HG03060 (cell line): ENCODE data around the gene HIRIP3.
"Not testable (repeated sequence)": the region's sequence is repeated elsewhere in the genome, so short reads cannot be mapped to it uniquely, and the experiment has no call there.

Experiments used
- ATAC-seq: cut with Tn5 transposase; IDR thresholded peaks from one replicate; pipeline ENCODE4 v1.9.1; 2021; ENCODE audit warnings: low read depth, moderate number of reproducible peaks; ENCODE audit not compliant: unreplicated experiment

The HIRIP3 gene

DNA sequence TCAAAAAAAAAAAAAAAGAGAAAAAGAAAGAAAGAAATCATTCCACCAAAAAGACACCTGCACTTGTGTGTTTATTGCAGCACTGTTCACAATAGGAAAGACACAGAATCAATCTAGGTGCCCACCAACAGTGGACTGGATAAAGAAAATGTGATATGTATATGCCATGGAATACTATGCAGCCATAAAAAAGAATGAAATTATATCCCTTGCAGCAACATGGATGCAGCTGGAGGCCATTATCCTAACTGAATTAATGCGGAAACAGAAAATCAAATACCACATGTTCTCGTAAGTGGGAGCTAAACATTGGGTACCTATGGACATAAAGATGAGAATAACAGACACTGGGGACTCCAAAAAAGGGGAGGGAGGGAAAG, 21.9 kb upstream of the HIRIP3 start:
- ATAC-seq, result no peak

DNA sequence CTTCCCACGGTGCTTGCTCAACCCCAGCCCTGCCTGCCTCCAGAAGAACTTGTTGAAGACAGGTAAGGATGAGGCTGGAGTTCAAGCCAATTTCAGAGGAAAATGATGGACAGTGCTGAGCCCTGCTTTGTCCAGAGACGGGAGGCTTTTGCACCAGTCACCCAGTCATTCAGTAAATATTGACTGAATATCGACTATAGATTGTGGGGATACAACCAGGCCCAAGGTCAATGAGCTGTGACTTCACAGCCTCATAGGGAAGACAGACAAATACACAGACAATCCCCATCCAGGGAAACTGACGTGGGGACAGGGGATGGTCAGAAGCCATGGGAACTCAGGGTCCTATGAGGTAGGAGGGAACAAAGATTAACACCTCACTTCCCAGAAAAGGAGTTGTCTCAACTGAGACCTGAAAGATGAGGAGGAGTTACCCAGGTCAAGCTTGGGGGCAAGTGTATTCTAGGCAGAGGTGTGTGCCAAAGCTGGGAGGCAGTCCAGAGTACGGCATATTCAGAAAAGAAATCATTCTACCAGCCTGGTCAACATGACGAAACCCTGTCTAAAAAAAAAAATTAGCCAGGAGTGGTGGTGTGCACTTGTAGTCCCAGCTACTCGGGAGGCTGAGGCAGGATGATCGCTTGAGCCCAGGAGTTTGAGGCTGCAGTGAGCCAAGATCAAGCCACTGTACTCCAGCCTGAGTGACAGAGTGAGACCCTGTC, 21.3 kb upstream of the HIRIP3 start:
- no peak for ATAC-seq

DNA sequence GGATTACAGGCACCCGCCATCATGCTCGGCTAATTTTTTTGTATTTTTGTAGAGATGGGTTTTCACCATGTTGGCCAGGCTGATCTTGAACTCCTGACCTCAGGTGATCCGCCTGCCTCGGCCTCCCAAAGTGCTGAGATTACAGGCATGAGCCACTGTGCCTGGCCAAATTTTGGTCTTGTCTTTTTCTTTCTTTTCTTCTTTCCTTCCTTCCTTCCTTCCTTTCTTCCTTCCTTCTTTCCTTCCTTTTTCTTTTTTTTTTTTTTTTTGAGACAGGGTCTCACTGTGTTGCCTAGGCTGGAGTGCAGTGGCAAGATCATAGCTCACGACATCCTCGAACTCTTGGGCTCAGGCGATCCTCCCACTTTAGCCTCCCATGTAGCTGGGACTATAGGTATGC, 20.0 kb upstream of the HIRIP3 start:
- not testable (repeated sequence) for ATAC-seq

DNA sequence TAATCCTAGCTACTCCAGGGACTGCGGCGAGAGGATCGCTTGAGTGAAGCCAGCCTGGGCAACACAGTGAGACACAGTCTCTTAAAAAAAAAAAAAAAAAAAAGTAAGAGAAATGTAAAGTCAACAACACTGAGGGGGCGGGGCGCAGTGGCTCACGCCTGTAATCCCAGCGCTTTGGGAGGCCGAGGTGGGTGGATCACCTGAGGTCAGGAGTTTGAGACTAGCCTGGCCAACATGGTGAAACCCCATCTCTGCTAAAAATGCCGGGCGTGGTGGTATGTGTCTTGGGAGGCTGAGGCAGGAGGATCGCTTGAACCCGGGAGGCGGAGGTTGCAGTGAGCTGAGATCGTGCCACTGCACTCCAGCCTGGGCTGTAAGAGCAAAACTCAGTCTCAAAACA, 17.2 kb upstream of the HIRIP3 start:
- ATAC-seq, result not testable (repeated sequence)

DNA sequence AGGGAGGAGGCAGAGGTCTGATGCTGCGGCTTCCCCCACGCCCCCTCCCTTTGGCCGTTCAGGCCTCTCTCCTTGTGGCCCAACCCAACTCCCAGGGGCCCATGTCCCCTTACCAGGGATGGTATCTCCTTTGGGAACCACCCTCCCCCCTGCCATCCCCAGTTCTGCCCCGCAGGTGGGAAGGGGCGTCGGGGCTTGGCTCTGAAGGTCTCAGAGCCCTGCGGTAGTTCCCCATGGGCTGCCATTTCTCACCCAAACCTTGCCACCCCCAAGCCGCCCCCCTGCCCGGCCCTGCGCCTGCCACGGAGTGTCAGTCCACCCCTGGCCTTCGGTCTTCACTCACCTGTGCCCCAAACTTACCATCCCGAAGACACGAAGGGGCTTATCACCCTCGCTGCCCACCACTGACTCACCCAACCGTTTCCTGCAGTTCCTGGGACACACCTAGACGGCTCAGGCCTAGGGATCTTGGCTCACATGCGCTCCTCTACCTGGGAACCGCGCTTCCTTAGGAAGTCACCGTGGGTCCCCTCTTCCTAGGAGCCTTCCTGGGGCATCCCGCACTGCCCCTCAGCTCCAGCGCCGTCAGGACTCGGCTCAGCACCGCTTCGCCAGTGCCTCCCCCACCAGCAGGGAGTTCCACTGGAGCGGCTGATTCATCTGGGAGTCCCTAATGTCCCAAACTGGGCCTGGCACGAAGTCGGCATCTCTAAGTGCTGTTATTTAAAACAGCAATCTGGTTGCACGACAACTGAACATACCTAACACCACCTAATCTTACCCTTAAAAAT, 16.5 kb upstream of the HIRIP3 start:
- no peak for ATAC-seq

DNA sequence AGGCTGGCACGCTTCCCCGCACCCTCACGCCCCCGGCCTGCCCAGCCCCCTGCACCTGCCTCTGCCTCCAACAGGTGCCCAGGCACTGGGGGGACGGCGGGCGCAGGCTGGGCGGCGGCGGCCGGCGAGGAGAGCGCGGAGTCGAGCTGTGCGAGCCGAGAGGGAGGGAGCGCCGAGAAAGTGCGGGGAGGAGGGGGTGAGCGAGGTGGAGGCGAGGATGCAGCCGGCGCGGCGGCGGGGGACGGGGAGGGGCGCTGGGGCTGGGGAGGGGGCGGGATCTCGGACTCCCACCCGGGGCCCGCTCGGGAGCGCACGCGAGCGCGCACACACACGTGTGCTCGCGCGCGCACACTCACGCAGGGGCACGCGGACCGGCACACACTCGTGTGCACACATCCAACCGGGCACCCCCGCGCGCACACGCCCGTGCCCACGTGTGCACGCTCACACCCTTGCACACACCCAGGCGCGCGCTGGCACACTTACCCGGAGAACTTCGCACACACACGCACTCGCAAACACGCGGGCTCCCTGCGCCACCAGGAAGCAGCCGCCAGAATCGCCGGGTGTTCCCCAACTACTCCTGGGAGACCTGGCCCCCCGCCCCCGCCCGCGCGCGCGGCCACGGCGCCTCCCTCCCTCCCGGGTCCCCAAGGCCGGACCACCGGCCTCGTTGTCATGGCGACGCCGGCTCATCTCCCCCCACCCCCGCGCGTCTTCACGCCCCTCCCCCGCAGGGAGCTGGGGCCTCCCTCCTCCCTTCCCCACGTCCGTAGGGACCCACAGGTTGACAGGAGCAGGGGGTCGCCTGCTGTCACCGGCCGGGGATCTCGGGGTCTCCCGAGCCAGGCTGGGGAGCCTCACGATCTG, 15.7 kb upstream of the HIRIP3 start, which contains the start of gene DOC2A:
Gene DOC2A, minus strand, starts transcription at position 184 of the 870 bp plus-strand sequence. CDS start 805 bp downstream, outside the sequence.
- no peak for ATAC-seq

DNA sequence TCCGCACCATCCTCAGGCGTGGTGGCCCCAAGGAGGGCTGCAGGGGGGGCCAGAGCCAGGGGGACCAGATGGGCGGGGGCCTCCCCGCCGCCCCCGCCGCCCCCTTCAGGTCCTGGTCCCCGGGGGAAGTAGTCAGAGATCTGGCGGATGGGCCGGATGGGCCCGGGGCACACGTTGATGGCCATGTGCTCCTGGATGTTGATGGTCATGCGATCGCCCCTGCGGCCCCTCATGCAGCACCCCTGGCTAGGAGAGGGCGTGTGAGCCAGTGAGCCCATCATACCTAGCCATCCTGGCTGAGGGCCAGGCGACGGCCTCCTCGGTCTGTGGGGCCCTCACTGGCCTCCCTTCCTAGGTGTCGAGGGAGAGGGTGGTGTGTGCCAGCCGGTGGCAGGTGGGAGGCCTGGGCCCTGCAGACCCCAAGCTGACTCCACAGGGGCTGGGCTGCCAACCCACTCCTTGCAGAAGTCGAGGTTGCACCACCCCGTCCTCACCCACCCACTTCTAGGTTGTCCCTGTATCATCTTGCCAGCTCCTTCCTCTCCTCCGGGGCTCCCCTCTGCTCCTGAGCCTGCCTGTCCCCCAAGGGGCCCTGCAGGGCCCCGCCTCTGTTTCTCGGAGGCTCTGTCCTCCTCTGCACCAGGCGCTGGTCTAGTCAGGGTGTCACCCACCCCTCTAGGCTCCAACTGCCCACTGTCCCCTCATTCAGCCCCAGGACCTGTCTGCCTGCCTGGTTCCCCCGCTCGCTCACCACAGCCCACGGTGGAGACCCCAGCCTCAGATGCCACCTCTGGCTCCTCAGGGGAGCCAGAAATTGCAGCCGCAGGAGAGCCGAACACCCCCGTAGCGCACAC, 14.8 kb upstream of the HIRIP3 start:
- ATAC-seq, result no peak

DNA sequence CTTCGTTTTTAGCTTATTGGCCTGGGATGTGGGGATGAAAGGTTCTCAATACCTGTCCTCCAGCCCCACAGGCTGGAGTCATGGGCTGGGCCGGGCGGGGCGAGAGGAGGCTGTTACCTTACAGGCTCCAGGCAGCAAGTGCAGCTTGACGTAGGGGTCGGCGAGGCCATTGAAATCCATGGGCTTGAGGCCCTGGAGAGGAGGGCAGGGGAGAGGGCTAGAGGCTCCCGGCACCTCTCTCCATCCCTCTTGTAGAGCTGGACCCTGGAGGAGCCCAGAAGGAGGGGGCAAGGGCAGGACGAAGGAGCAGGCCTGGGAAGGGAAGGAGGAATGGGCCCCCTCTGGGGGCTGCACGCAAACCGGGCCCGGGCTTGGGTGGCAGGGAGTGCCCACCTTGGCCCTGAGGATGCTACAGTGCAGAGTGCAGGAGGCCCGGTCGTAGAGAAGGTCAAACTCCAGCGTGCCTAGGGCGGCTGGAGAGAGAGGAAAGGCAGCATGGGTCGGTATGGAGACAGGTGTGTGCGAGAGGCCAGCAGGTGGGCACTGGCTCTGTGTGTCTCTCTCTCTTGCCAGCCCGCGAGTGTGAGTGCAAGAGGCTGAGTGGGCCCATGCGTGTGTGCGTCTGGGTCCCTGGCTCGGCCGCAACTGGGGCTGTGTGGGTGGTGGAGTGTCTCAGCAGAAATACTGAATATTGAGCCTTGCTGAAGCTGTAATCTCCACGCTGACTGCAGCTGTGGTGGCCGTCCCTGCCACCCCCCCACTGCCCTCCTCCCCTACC, 13.9 kb upstream of the HIRIP3 start:
- ATAC-seq, result no peak

DNA sequence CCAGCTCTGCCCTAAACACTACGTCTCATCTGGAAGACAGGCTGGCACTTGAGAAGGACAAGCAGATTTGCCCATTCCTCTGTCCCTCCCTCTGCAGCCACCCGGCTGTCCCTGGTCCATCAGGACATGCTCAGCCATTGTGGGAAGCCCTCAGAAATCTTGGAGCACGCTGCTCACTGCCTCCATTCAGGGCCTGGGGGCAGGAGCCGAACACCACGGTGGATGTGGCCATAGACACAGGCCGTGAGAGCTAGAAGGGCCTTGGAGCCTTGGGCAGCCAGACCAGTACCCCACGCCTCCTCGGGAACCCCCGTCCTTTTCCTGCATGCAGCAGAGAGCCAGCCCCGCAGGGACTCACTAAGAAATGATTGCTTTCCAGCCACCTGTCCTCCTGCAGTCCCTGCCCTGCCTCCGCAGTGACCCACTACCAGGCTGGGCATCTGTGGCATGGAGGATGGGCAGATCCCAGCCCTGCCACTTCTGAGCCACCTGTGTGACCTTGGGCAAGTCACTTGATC, 12.0 kb upstream of the HIRIP3 start:
- no peak for ATAC-seq

DNA sequence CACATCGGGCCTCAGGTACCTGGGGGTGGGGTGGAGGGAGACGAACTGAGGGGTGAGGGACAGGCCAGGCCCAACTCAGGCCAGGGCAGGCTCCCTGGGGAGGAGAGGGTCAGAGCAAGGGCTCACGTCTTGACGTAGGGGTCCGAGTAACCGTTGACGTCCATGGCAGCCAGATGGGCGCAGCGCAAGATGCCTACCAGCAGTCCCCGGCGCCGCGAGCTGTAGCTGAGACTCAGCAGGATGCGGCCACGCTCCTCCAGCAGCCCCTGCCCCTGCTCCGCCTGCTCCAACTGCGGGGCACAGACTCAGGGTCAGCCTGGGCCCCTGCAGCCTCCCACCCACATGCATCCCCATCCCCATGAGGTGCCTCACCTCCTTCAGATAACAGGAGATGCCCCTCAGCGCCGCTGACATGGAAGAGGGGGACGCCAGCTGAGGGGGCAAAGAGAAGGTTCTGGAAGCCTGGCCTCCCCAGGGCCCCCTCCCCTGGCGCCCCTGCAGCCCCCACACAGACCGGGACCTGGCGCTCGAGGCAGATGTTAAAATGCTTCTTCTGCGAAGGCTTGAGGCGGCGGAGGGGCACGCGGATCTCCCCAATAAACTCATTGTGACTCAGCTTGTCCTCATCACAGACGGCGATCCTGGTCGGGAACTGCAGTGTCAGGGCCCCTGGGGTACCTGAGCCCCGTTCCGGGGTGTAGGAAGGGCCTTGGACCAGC, 11.4 kb upstream of the HIRIP3 start:
- no peak for ATAC-seq

DNA sequence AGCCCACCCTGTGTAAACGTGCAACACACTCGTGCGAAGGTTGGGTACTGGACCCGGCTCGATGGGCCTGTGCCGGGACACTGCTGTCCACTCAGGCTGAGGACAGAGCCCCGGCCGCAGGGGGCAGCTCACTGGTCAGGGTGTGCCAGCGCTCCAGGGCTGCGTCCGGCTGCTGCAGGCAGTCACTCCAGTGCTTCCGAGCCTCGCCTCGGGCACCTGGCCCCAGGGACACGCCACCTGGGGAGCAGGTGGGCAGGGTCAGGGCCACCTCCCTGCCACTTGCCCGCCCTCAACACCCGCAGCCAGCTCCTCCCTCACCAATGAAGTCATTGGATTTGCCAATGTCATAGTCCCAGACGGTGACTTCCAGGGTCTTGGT, 10.7 kb upstream of the HIRIP3 start:
- no peak for ATAC-seq

DNA sequence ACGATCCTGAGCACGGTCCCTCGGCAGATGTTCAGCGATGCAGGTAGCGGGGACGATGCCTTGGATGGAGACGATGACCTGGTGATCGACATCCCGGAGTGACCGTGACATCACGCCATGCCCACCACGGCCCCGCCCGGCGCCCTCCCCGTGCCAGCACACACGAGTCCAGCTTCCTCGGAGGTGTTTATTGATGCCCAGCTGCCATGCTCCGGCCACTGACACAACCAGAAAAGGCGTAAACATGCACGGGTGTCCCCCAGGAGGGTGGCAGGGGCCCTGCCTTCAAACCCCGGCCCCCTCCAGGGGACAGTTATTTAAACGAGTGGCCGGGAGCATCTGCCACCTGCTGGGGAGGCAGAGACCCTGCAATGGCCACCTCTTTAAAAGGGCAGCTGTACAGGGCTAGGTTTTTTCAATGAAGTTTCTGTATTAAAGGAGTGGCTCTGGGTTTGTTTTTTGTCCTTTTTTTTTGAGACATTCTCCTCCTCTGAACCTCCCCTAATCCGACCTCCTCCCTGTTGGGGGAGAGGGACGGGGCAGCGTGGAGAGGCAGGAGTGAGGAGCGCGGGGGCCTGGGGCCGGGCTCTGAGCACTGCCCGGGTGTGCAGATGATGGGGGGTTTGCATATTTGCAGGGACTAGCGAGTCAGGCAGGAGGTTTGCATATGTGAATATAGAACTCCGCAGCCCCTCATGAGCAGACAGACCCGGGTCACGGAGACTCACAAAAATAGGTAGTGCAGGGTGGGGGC, 10.1 kb upstream of the HIRIP3 start:
- no peak for ATAC-seq

DNA sequence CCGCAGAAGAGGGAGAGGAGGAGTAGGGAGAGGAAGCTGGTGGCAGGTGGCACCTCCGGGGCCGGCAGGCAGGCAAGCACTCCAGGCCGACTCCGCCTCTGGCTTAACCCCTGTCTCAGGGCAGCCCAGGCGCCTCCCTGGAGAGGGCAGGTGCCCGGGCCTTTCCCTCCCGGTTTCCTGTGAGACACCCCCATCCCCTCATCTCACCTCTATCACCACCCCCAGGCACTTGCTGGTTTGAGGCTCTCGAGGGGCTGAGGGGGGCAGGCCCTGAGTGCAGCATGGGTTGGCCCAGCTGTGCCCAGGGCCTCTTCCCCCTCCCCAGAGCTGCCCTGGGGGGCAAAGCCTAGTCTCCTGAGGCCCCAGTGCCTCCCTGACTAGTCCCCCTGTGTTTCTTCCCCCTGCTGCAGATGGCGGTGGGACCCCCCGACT, 9.4 kb upstream of the HIRIP3 start:
- no peak for ATAC-seq

DNA sequence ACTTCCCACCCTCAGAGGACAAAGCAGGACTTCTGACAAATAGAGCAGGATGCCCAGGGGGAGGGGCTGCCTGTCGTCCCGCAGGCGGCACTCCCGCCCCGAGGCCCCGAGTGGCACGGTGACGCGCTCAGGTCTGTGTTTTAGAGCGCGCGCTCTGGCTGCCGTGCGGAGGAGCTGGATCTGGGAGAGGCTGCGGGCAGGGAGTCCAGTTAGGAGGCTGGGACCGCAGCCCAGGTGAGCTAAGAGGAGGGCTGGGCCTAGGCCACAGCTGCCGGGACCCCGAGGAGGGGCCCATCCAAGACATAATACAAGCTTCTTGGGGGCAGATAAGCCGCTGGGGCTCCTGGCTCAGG, 9.0 kb upstream of the HIRIP3 start:
- no peak for ATAC-seq

DNA sequence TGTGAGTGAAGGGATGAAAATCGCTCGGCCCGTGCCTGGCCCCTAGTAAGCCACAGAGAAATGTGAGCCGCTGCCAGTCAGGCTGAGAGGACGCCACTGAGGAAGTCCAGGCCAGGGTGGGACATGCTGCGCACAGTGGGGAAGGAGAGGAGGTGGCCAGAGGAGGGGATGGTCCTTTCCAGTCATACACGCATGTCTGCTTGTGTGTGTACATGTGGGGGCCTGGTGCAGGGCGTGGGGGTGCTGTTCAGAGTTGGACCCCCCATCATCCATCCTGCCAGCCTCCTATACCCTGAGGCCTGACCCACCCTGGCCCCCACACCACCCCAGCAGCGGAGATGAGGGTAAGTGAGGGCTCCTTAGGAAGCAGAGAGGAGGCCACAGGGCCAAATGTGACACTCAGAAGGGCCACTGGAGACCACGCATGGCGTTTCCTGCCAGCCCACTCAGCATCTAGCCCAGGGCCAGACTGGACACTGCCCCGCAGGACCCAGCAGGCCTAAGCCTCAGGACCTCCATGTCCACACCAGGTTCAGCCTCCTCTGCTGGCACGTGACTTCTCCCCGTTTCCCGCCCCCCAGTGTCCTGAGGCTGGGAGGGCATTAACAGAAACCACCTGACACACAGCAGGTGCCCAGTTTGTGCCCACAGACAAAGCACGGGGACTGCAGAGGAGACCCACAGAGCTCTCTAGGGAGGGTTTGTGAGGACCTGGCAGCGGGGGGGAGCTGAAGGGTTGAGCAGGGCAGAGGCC, 8.4 kb upstream of the HIRIP3 start:
- no peak for ATAC-seq

DNA sequence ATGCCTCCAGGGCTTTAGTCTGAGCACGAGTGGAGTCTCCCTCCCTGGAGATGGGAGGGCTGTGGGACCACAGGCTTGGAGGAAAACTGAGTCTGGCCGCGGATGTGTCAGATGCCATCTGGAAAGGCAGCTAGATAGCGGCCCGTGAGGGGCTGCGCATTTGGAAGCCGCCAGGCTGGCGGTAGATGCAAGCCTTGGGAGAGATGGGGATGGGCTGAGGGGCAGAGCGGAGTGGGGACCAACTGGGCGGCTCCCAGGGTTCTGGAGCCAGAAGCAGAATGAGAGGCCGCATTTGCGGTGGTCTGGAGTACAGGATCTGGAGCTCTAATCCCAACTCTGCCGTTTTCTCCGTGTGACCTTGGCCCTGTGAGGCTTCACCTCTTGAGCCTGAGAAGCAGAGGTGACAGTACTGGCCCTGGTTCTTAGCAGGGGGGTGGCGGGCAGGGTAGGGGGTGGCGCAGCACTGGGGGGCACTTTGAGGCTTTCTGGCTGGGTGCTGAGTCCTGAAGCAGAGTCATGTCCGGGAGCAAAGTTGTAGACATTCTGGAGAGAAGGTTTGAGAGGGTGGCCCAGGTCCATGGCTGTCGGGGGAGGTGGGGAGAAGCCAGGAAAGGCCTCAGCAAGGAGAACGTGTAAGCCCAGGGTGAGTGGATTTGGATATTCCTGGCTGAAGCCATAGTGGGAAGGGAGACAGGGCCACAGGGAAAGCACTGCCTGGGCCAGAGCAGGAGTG, 7.4 kb upstream of the HIRIP3 start:
- no peak for ATAC-seq
